ENCODE results near the gene INCENP.

INCENP gene

DNA sequence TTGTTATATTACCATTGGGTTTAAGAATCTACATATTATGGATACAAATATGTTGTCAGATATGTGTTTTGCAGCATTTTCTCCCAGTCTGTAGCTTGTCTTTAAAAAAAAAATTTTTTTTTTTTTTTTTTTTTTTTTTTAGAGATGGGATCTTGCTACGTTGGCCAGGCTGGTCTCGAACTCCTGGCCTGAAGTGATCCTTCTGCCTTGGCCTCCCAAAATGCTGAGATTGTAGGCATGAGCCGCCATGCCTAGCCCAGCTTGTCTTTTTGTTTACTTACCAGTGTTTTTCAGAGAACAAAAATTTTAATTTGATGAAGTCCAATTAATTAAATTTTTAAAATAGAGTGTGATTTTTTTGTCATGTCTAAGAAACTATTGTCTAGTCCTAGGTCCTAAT lies 29.8 kb downstream of the INCENP start:
- TF ChIP-seq, protein P1, sequence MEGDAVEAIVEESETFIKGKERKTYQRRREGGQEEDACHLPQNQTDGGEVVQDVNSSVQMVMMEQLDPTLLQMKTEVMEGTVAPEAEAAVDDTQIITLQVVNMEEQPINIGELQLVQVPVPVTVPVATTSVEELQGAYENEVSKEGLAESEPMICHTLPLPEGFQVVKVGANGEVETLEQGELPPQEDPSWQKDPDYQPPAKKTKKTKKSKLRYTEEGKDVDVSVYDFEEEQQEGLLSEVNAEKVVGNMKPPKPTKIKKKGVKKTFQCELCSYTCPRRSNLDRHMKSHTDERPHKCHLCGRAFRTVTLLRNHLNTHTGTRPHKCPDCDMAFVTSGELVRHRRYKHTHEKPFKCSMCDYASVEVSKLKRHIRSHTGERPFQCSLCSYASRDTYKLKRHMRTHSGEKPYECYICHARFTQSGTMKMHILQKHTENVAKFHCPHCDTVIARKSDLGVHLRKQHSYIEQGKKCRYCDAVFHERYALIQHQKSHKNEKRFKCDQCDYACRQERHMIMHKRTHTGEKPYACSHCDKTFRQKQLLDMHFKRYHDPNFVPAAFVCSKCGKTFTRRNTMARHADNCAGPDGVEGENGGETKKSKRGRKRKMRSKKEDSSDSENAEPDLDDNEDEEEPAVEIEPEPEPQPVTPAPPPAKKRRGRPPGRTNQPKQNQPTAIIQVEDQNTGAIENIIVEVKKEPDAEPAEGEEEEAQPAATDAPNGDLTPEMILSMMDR (IDR thresholded peaks at IDR 0.05; ENCODE audit: extremely low read depth, missing control alignments) = no peak
- no peak for DNase-seq (ENCODE audit: low spot score)

DNA sequence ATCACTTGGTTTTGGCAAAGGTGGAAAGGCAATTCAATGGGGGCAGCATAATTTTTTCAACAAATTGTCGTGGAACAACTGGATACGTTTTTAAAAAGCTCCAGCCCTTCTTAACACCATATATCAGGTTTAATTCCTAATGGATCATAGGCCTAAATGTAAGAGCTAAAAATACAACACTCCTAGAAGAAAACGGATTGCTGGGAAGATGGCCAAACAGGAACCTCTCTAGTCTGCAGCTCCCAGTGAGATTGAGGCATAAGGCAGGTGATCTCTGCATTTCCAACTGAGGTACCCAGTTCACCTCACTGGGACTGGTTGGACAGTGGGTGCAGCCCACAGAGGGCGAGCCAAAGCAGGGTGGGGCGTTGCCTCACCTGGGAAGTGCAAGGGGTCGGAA lies 33.8 kb downstream of the INCENP start:
- no peak for DNase-seq (ENCODE audit: low spot score)
- TF ChIP-seq, protein P1 (IDR thresholded peaks at IDR 0.05; ENCODE audit: extremely low read depth, missing control alignments) = no peak

DNA sequence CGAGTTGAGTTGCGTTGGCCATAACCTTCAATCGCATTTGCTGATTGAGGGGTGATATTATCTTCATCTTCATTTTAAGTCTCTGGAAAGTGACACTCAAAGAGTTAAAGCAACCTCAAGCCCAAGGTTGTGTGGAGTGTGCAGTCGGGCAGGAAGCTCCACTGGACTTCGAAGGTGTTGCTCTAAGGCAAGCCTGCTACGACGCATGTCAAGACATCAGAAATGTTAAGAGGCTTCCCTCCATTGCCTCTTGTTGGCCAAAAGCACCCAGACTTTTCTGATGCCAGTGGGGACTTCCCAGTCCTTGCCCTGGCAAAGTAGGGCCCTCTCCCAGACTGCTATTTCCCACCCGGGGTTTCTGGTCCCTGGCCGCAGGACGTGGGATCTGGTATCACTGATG lies 42.6 kb downstream of the INCENP start:
- TF ChIP-seq, protein P1 (IDR thresholded peaks at IDR 0.05; ENCODE audit: extremely low read depth, missing control alignments) = no peak
- DNase-seq (ENCODE audit: low spot score) = no peak

DNA sequence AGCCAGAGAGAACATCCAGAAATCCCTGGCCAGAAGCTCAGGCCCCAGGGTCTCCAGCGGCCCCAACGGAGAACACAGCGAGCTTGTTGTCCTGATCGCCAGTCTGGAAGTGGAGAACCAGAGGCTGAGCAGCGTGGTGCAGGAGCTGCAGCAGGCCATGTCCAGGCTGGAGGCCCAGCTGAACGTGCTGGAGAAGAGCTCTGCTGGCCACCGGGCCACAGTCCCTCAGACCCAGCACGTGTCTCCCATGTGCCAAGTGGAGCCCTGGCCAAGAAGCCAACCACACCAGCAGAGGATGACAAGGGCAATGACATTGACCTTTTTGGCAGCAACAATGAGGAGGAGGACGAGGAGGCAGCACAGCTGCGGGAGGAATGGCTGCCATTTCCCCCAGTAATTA lies 45.6 kb downstream of the INCENP start:
- TF ChIP-seq, protein P1 (IDR thresholded peaks at IDR 0.05; ENCODE audit: extremely low read depth, missing control alignments) = no peak
- DNase-seq (ENCODE audit: low spot score) = no peak

DNA sequence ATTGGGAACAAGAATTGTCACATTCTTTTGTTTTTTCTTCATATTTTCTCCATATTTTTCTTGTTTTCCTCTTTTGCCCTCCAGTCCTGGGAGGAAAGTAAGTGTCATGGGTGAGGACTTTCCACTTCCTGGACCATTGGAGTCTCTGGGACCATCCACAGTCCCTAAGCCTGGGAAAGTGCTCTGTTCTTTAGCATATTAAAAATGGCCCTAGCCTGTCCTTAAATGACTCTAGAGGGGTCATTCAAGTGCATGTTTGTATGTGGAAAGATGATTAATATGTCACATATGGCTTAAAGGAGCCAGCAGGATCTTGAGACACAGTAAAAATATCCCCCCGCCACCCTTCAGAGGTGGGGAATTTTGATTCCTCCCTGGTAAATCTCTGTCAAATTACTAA lies 46.1 kb downstream of the INCENP start:
- DNase-seq (ENCODE audit: low spot score) = no peak
- TF ChIP-seq, protein P1 (IDR thresholded peaks at IDR 0.05; ENCODE audit: extremely low read depth, missing control alignments) = no peak

DNA sequence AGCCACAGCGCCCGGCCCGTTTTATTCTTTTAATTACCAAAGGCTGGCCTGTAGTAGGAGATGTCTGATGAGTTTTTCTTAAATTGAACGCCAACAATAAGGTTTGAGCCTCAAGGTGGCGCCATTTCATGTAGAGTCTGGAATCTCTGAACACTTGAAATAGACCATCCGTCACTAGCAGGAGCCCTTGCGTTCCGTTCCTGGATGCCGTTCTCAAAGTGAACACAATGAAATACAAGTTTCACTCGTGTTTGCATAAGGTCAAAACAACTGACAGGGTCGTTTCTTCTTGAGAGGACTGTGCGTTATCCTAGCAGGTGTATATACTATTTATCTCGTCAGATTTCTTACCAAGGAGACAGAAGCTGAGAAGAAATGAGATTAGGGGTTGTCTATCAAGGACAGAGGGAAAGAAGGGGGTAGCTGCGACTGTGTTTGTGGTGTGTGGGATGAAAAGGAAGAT lies 47.5 kb downstream of the INCENP start:
- peak; percentile 64 for DNase-seq (ENCODE audit: low spot score)
- TF ChIP-seq, protein P1 (IDR thresholded peaks at IDR 0.05; ENCODE audit: extremely low read depth, missing control alignments) = peak; percentile 61

DNA sequence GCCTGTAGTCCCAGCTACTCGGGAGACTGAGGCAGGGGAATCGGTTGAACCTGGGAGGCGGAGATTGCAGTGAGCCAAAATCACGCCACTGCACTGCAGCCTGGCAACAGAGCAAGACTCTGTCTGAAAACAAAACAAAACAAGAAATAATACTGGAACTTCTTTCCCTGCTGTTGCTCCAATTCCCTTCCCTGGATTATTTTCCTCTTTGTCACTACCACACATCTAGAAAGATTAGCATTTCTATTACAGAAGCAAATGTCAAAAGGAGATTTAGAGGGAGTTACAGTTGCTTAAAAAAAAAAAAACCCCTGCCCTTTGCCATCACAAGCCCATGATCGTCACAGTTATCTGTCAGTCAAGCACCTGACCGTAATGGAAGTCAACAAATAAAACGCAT lies 48.5 kb downstream of the INCENP start:
- no peak for DNase-seq (ENCODE audit: low spot score)
- TF ChIP-seq, protein P1 (IDR thresholded peaks at IDR 0.05; ENCODE audit: extremely low read depth, missing control alignments) = no peak
